GM21528 (cell line): ENCODE results near the gene NTN4.
"Not testable (repeated sequence)": the region's sequence is repeated elsewhere in the genome, so short reads cannot be mapped to it uniquely, and the experiment has no call there.

Source experiments
- ATAC-seq: cut with Tn5 transposase; IDR thresholded peaks from one replicate; pipeline ENCODE4 v1.9.1; 2021; ENCODE audit warnings: mild to moderate bottlenecking, moderate library complexity; ENCODE audit not compliant: unreplicated experiment, low FRiP score

NTN4 gene

DNA sequence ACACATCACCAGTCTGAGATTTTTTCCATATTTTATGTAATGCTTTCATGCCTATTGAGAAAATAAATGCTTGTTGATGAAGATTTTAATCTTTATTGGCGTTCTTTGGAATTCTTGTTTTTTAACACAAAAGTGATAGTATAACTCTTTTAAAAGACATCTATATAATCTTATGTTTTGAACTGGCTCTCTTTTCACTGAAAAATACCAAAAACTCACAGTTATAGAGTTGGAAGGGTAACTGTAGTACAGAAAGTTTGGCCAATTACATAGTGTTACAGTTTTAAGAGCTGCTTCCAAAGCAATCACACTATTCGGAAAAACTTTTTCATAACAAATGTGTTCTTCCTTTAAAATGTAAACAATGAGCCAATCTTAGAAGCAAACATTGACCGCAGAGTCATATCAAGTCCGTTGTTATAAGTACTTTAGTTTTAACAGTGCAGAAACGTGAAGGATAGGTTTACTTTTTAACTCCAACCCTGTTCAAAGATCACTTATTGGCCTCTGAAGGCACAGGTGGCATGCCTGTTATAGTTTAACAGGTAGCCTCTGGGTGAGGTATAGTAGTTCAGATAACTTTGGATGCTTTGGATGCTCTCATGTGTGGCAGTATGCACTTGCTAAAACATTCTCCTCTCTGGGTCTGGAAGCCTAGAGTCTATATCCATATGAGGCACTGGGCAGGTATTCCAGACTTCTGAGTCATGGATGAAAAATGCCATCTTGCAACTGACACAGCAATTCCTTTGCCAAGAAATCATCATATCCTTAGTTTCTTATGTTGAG is 12.1 kb upstream of the NTN4 start:
- no peak for ATAC-seq

DNA sequence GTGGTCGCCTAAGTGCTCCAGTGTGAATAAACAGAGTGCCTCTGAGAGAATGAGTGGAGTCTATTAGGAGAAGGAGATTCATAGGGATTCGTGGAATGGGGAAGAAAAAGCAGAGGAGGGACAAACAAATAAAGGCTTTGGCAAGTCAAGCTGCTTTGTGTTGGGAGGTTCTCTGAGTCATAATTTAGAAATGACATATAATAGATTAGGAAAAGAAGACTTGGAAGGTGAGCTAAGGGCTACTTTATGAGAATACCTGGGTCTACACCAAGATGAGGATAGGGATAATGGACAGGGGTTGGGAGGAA is 6.4 kb upstream of the NTN4 start:
- no peak for ATAC-seq

DNA sequence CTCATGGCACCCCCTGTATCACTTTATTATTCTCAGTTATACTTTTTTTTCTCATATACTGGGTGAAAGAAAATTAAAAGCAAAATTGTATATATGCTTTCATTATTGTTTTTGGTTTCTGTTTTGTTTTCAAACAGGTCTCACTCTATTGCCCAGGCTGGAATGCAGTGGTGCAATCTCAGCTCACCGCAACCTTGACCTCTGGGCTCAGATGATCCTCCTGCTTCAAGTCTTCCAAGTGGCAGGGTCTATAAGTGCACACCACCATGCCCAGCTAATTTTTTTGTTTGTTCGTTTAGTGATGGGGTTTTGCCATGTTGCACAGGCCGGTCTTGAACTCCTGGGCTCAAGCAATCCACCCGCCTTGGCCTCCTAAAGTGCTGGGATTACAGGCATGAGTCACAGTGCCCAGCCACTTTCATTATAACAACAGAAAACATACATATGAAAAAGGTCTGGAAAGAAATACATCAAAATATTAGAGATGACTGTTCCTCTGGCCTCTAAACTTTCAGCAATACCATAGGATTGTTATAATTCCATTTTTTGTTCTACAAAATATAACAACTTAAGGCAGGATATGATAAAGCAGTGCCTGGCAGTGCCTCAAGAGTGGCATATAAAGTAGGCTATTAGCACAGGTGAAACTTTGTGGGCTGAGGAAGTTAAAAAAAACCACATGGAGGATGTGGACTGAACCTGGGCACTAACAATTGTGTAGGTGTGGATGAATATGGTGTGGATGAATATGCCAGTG is 5.8 kb upstream of the NTN4 start:
- ATAC-seq: no peak

DNA sequence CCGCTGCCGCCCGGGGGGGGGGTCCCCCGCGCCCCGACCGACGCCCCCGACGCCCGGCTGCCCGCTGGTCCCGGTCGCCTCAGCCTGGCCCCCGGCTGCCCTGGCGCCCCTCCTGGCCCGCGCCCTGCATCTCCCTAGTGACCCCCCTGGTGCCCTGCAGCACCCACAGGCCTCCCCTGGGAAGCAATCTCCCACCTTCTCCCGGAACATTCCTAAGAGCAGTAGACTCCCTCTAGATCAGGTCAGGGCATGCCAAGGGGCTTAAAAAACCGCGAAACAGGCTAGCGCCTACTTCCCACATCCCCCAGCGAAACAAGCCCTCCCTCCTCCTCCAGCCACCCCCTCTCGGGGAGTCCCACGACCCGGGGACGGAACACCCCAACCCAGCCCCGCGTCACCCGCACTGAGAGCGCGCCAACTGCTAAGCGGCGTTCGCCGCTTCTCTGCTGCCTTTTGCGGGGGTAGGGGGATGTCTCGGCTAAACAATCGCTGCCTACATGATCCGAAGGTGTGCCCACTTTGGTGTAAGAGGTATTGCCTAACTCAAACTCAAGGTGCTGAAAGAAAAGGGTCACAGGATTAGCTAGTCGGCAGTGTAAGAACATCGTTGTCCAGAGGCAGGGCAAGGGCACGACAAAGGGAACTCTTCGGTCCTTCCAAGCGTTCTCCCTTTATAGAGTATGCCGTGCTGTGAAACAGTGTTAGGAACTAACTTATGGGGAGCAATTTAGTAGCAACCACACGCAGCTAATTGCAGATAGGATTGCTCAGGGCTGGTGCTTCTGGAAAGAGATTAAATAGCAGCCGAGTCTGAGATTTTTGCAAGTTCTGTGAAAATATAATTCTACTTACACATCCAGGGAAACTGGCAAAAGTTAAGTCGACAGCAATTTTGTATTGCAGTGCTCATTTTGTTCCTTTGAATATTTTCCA is 619 bp upstream of the NTN4 start:
- ATAC-seq: no peak

DNA sequence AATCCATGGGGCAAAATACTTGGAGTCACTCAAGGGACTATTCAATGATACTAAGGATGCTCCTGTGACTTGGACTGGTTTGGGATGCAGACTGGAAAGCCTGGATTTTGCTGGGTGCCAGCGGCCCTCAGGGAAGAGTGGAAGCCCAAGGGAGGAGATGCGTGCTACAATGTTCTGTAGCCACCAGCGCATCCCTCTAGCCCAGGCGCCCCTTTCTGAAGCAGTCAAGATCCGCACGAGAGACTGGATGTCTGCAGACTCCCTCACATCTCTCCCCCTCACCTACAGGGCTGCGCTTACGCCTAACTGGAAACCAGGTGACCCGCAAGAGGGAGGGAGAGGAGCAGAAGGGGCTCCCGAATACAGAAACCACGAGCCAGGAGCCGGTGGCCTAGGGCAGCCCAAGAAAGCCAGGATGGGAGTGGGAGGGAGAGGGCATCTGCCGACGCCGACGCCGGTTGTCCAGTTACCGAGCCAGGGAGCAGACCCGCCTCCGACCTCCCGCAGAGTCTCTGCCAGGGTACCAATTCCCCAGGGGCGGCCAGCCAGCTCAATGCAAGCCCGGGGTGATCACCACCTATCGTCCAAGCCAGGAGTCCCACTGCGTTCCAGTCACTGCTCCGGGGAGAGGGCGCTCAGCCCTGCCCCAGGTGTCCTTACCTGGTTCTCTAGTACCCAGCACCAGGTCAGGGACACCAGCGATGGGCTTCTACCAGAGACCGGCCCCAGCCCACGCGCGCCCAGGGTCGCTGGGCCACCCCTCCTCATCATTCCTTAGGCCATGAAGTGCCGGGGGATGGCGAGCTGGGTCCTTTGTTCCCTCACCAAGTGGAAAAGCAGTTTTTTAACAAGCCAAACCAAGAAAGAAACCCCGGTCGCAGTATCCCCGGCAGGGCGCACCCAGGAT is 1.2 kb downstream of the NTN4 start:
- ATAC-seq: no peak

DNA sequence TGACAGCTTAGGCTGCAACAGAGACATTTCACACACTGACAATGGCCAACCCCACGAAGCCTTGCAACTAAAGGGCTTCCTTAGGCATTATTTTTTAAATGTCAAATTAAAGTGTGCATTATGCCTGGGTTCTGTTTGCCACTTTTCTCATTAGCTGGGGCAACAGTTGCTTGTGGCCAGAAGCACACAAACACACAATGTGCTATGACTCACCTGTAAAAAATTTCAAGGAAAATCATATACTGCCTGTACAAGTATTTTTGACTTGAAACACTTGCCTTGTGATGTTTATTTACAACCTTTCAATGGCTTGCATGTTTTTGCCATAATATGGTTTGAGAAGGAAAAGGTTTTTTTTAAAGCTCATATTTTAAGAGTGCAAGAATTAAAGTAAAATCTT is 1.9 kb downstream of the NTN4 start:
- no peak for ATAC-seq

DNA sequence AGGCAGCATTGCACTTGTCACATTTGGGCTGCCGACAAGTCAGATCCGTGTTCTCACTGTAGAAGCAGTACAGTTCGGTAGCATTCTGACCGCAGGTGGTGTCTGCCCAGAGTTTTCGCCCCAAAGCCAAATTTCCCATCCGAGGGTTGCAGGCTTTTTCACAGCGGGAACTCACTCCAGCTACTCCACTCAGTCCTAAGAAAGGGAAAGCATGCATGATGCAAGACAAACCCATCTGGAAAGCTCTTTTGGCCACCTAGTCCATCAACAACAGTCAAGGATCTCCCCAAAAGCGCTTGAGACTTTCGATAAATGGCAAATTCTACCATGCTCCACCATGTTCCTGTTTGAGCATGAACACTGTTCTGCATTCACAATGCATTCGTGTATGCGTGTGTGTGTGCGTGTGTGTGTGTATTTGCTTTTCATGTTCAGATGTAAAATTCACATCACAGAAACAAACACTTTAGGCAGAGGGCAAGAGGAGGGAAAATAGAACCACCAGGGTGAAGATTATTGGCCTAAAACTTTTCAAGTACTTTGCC is 3.2 kb downstream of the NTN4 start:
- ATAC-seq: no peak

DNA sequence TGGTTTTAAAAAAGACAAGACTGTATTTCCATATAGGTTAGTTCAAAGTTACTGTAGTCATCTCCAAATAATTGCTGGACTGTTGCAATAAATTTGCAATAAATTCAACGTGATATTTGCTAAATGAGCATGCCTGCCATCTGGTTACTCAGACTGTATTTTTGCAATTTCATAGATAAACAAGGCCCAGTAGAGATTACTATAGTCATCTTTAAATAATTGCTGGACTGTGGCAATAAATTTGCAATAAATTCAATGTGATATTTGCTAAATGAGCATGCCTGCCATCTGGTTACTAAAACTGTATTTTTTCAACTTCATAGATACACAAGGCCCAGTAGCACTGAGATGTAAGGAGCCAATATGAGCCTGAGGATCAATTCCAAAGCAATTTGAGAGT is 5.6 kb downstream of the NTN4 start:
- ATAC-seq: no peak

DNA sequence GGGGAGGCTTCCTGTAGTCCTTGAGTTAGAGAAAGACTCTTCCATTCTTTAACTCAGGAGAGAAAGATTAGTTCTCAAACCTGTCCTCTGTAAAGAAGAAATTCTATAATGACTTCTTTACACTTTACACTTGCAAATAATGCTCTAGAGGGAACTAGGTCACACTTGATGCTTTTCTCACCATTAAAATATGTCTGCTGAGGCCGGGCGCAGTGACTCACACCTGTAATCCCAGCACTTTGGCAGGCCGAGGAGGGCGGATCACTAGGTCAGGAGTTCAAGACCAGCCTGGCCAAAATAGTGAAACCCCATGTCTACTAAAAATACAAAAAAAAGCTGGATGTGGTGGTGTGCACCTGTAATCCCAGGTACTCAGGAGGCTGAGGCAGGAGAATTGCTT is 6.3 kb downstream of the NTN4 start:
- ATAC-seq: no peak

DNA sequence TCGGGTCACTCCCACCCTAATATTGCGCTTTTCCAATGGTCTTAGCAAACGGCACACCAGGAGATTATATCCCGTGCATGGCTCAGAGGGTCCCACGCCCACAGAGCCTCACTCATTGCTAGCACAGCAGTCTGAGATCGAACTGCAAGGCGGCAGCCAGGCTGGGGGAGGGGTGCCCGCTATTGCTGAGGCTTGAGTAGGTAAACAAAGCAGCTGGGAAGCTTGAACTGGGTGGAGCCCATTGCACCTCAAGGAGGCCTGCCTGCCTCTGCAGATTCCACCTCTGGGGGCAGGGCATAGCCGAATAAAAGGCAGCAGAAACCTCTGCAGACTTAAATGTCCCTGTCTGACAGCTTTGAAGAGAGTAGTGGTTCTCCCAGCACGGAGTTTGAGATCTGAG is 15.1 kb downstream of the NTN4 start:
- not testable (repeated sequence) for ATAC-seq

DNA sequence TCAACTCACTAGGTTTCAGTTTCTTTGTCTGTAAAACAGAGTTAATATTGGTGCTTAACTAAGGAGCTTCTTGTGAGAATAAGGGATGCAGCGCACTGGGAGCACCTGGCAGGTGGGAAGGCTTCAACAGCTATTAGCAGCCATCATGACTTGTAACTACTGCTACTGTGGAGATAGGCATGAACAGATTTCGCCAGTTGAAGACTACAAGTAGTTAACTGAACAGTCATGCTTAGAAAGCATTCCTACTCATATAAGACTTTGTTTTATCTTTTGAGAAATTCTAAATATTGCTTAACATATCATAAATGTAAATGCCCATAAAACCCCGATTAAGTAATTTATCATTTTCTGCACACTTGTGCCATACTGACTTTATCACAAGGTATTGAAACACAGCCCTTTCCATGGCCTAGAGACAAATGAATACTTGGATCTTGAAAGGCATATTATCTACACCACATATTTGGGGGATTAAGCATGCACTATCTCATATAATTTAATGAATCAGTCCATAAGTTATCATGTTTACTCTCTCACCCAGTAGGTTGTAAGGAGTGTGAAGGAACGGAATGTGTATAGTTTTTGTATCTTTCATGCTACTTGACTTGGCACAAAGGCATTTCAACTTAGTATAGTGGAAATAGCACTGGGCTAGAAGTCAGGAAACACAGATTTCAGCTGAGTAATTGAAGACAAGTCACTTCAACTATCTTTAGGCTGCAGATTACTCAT is 16.1 kb downstream of the NTN4 start:
- ATAC-seq: no peak

DNA sequence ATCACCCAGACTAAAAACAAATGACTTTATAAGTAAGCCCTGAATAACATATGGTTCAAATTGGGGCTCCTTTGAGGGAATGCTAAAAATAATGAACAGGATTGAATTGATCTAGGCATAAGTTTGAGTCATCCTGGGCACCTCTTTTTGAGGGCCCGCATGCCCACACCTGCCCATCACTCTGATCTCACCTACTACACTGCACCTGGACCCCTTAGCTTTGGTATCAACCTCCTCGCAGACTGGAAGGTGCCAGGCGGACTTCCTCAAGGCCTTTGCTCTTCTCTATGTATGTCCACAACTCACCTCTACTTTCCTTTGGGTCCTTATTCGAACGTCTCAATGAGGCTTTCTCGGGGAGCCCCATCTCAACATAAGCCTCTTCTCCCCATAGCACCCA is 17.2 kb downstream of the NTN4 start:
- no peak for ATAC-seq

DNA sequence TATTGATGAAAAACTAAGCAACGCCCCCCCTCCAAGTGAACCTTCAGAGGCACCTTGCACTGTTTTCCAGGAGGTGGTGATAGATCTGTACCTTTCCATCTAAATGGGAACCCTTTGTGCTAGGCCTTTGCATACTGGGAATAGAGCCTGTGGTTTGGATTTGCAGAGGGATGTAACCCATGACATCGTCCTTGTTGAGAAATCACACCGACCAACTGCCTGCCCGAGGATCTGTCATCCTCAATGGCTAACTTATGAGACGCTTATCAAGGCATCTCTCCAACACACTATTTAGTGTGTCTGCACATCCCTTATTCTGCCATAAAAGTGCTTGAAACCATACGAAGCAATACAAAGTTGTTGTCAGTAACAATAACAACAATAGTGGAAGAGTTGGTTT is 22.9 kb downstream of the NTN4 start:
- ATAC-seq: no peak

DNA sequence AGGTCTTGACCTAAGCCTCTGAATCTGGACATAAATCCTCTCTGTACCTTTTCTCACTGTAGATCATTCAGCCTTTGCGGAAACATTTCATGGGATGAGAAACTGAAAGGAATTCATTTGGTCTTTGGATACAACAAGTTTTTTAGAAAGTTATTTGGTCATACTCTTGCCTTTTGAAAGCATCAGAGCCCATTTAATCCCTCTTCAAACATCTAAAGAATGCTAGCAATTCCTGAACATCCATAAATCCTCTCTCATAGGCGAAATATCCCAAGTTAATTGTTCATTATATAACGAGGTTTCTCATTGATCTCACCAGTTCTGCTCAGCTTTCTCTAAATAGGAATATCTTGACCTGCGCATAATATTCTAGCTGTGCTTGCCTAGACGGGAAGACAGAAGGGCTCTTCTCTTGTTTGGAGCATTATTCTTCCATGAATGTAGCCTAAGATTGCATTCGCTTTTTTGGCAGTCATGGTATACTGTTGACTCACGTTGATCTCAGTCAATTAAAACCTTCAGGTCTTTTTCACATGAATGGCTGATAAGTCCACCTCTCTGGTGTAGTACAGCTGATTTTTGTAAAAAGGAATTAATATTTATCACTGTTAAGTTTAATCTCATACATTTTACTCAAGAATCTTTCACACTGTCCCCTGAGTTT is 24.1 kb downstream of the NTN4 start:
- ATAC-seq: no peak

DNA sequence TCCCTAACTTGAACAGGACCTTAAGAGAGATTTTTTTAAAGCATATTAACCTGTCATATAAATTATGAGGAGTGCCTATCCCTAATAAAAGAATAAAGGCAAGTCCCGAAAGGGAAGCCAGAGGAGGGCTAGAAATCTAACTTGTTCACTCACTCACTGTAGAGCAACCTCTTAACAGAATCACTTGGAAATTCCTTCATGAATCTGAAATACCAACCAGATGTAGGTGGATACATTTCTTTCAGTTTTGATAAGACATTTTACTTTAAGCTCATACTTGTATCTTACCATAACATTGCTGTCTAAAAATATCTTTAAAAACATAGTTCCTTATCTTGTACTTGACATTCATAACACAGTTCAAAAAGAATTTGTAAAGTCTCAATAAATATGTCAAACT is 25.7 kb downstream of the NTN4 start:
- ATAC-seq: no peak

DNA sequence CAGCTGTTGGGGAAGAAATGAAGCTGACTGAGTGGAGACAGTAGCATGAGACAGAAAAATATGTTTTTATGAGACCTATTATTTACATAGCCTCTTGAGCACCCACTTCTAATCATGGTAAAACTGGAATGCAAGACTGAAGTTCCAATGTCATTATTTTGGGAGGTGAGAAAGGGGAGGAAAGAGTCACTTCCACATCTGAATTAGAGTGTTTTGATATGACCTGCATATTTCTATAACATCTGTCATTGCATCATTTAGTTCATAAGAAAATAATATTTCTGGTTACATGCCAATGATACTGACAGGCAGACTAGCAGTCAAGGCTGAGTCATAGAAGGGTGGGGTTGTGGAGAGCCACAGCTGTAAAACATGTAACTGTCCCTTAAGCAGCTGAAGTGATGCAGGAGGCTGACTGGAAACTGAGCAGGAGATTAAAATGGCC is 26.7 kb downstream of the NTN4 start:
- ATAC-seq: no peak

DNA sequence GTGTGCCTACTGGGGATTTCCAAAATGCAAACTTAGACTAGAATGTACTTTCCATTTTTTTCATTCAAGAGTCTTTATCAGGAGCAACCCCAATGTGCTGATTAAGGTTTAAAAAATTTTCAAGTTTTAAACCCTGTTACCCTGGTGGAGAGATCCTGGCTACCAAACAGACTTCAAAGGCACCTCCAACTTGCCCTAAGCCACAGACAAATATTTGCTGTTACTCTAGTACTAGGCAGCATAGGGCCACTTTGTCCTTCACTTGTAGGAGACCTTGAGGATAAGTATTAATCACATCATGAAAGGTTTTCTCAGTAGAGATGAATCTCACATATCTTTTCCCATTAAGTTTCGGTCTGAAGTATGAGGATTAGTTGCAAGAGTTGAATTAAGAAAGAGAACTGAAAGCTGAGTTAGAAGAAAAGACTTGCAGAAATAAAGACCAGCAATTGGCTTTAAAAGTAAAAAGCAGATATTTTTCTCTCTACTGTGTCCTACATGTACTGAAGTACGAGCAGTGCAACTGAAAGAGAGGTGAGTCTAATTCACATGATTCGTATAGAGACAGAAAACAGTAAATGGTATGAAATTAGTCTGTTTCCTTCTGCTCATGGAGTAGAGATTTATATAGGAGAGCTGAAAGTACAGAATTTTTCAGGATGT is 28.3 kb downstream of the NTN4 start:
- ATAC-seq: no peak

DNA sequence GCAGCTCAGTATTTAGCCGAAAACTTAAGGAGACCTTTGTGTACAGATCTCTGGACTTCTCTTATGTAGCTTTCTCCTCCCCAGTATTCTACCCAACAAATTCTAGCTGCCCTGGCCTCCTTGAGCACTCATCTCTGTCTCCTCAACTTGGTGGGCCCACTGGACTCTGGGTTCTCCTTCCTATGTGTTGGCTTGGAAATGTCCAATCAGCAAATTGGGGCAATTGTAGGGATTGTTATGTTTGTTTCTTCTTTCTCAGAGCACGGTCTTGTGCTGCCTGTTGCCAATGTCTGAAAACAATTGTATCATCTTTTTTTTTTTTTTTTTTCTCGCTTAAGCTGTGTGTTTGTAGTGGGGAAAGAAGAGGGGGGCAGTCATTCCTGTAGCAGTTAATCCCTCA is 30.2 kb downstream of the NTN4 start:
- ATAC-seq: no peak
